ENCODE data around the gene PSMD2. TPM values are rescaled to one million over a fixed set of nuclear protein-coding genes. Genes with fewer than 3 reads are reported as not detected.

The PSMD2 gene
- total RNA-seq, 4 donors from 2014 or later = 252 to 356 (median 274) TPM

- Histone ChIP-seq H3K4me3 (peak overlapping the region; percentile 81 to 91 (median 88)), H3K9me3 (no peaks in the 10 kb centered on the region), H3K27me3 (no peaks in the 10 kb centered on the region), H3K36me3 (peaks cover 22 to 51% (median 39%) of the 10 kb centered on the region in 4 donors), H3K4me1 (peaks cover 63 to 75% (median 72%) of the 10 kb centered on the region in 4 donors), H3K27ac (replicated peaks in 1 of 4) (peak overlapping the region; percentile 34 to 98 (median 92))
- WGBS = 61% methylated on average over 5 of the region's 5 CpGs
- intact Hi-C loops (cut with DNase I) = no loop called here
- DNase-seq (ENCODE audit: extremely low spot score) = no peak
- TF ChIP-seq CTCF (IDR thresholded peaks at IDR 0.05) (no peak), POLR2AphosphoS5 (IDR thresholded peaks at IDR 0.05) (no peak), EP300 (IDR thresholded peaks at IDR 0.05) (no peak), POLR2A (IDR thresholded peaks at IDR 0.05; ENCODE audit: low read depth) (no peak)
Measured at GRCh38 chr3:184317201-184317600, 18.2 kb downstream of the PSMD2 start.

GRCh38 chr3:184320104-184320445 lies 21.0 kb downstream of the PSMD2 start:
- WGBS = no CpG with 5 or more reads among the region's 4 CpGs
- Histone ChIP-seq H3K9me3 (no peaks in the 10 kb centered on the region), H3K4me3 (peak overlapping the region; percentile 40 to 48 (median 43)), H3K4me1 (peaks cover 62 to 85% (median 75%) of the 10 kb centered on the region in 4 donors), H3K27ac (replicated peaks in 1 of 4) (peak overlapping the region; percentile 83 to 98 (median 92)), H3K36me3 (peaks cover 51 to 79% (median 68%) of the 10 kb centered on the region in 4 donors), H3K27me3 (no peaks in the 10 kb centered on the region)
- intact Hi-C loops (cut with DNase I) = no loop called here
- peak; percentile 99 for DNase-seq (ENCODE audit: extremely low spot score)
- no peak for TF ChIP-seq EP300 (IDR thresholded peaks at IDR 0.05)
- TF ChIP-seq POLR2AphosphoS5 (IDR thresholded peaks at IDR 0.05) = peak; percentile 76 to 86
- no peak for TF ChIP-seq POLR2A (IDR thresholded peaks at IDR 0.05; ENCODE audit: low read depth)
- TF ChIP-seq CTCF (IDR thresholded peaks at IDR 0.05) = no peak

GRCh38 chr3:184321666-184322065 lies 22.6 kb downstream of the PSMD2 start:
- no peaks in the 10 kb centered on the region for H3K9me3 ChIP-seq
- H3K36me3 ChIP-seq = peaks cover 67 to 87% (median 79%) of the 10 kb centered on the region in 4 donors
- no peaks in the 10 kb centered on the region for H3K27me3 ChIP-seq
- intact Hi-C loops (cut with DNase I) = no loop called here
- H3K4me1 ChIP-seq = peaks cover 51 to 74% (median 61%) of the 10 kb centered on the region in 4 donors
- no peak for TF ChIP-seq POLR2A (IDR thresholded peaks at IDR 0.05; ENCODE audit: low read depth)
- TF ChIP-seq CTCF (IDR thresholded peaks at IDR 0.05) = no peak
- TF ChIP-seq EP300 (IDR thresholded peaks at IDR 0.05) = no peak
- no peak for TF ChIP-seq POLR2AphosphoS5 (IDR thresholded peaks at IDR 0.05)
- peak overlapping the region; percentile 60 to 97 (median 84) for H3K27ac ChIP-seq (replicated peaks in 1 of 4)
- WGBS = 69% methylated on average over 5 of the region's 5 CpGs
- DNase-seq (ENCODE audit: extremely low spot score) = no peak
- H3K4me3 ChIP-seq = no peak overlapping the region

- Histone ChIP-seq H3K27me3 (no peaks in the 10 kb centered on the region), H3K36me3 (peaks cover 75 to 87% (median 80%) of the 10 kb centered on the region in 4 donors), H3K9me3 (no peaks in the 10 kb centered on the region), H3K27ac (replicated peaks in 1 of 4) (peak overlapping the region; percentile 60 to 97 (median 84)), H3K4me3 (no peak overlapping the region), H3K4me1 (peaks cover 38 to 61% (median 49%) of the 10 kb centered on the region in 4 donors)
- TF ChIP-seq POLR2A (IDR thresholded peaks at IDR 0.05; ENCODE audit: low read depth) (no peak), POLR2AphosphoS5 (IDR thresholded peaks at IDR 0.05) (peak in 1 of 2 donors; percentile 23), EP300 (IDR thresholded peaks at IDR 0.05) (no peak)
- intact Hi-C loops (cut with DNase I) = no loop called here
- 77% methylated on average over 19 of the region's 20 CpGs for WGBS
- DNase-seq (ENCODE audit: extremely low spot score) = no peak
Measured at GRCh38 chr3:184322731-184323487, 23.9 kb downstream of the PSMD2 start.

GRCh38 chr3:184323696-184324095 lies 24.7 kb downstream of the PSMD2 start:
- intact Hi-C loops (cut with DNase I) = no loop called here
- H3K4me3 ChIP-seq = no peak overlapping the region
- H3K27me3 ChIP-seq = no peaks in the 10 kb centered on the region
- WGBS = 94% methylated on average over 7 of the region's 8 CpGs
- peaks cover 32 to 54% (median 41%) of the 10 kb centered on the region in 4 donors for H3K4me1 ChIP-seq
- H3K36me3 ChIP-seq = peaks cover 83 to 87% (median 85%) of the 10 kb centered on the region in 4 donors
- H3K27ac ChIP-seq (replicated peaks in 1 of 4) = peak overlapping the region; percentile 28 to 97 (median 52)
- H3K9me3 ChIP-seq = no peaks in the 10 kb centered on the region
- peak; percentile 5 to 16 for TF ChIP-seq POLR2AphosphoS5 (IDR thresholded peaks at IDR 0.05)
- no peak for TF ChIP-seq EP300 (IDR thresholded peaks at IDR 0.05)
- no peak for TF ChIP-seq CTCF (IDR thresholded peaks at IDR 0.05)
- TF ChIP-seq POLR2A (IDR thresholded peaks at IDR 0.05; ENCODE audit: low read depth) = no peak
- DNase-seq (ENCODE audit: extremely low spot score) = no peak

Data from esophagus muscularis mucosa (tissue), 4 donors.